ENCODE data around the gene GSTO2. TPM values are rescaled to one million over a fixed set of nuclear protein-coding genes. Genes with fewer than 3 reads are reported as not detected.

Gene GSTO2
- total and polyA plus RNA-seq, 2 of the 13 experiments (the other 11 are each of a cell fraction or from before 2014, with no cell fraction given) = 2.1 to 7.9 TPM

DNA sequence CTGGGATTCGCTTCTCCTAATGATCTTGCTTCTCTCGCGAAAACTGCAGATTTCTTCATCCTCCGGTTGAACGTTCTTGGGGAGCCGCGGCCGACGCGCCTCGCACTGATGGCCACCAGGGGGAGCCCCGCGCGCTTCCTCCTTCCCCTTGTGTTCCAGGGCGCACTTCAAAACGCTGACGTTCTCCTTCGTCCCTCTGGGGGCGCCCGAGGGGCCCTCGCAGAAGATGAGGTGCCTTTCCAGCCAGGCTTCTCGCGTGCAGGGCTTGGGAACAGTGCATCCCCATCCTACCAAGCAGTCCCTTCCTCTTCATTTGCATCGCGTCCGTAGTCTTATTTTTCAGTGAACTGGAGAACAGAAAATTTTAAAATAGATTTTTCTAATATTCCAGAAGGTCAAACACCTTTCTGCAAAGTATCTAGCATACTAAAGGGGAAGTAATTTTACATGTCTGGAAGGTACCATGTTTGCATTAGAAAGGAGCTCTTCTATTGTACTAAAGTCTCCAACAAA lies 22.5 kb downstream of the GSTO2 start:
- DNase-seq (ENCODE audit: low spot score) (peak; percentile 78), FAIRE-seq (peak; percentile 34), ATAC-seq (peak; percentile 82)
- H3K27me3 ChIP-seq (ENCODE audit: control insufficient read depth in 1 of 2, insufficient read depth in 2 of 2, low read length in 2 of 2) = peaks cover 0 to 11% of the 10 kb centered on the region in 2 experiments; a peak in 2 of 5 replicates
- H2AFZ ChIP-seq (ENCODE audit: low read length) = peak overlapping the region; percentile 83
- H3K79me2 ChIP-seq (ENCODE audit: insufficient read depth, low read length) = no peaks in the 10 kb centered on the region
- BruUV-seq (replicated peaks) = no TSS peak
- H3K4me2 ChIP-seq (ENCODE audit: low read depth, low read length) = peak overlapping the region; percentile 86
- H4K20me1 ChIP-seq (ENCODE audit: insufficient read depth, low read length) = no peaks in the 10 kb centered on the region
- no peaks in the 10 kb centered on the region for H3K9me3 ChIP-seq (ENCODE audit: low read length)
- ChIA-PET CTCF (ENCODE audit: low intra/inter-chr PET ratio, low total read pairs) (interaction anchor here (0.8 to 3.4 kb wide), 8 partner anchors 11 to 289 kb away, joined by 4 to 42 read pairs (median 6); partner anchors contain the start of gene CFAP58), POLR2A (no interaction called here)
- peak overlapping the region in 2 of 3 experiments; percentile 15 to 31; a peak in 2 of 6 replicates for H3K4me3 ChIP-seq (replicated peaks in 1 of 3; ENCODE audit: insufficient read depth in 1 of 3, low read depth in 2 of 3, low read length in 3 of 3)
- H3K36me3 ChIP-seq (replicated peaks in 1 of 2; ENCODE audit: control insufficient read depth in 1 of 2, insufficient read depth in 2 of 2, low read length in 2 of 2) = no peaks in the 10 kb centered on the region
- peak overlapping the region; percentile 47; the same call in 1 of the 2 replicates for H3K9ac ChIP-seq (ENCODE audit: insufficient read depth, low read depth, low read length)
- WGBS (ENCODE audit: low lambda C conversion rate) = 0% methylated on average over 5 of the region's 26 CpGs
- intact Hi-C loops (cut with micrococcal nuclease; ENCODE audit: unreplicated experiment) = loop anchor here (1.0 kb wide), 1 partner anchor 59 kb away; no protein-coding TSS in a partner anchor
- in situ Hi-C loops (cut with HindIII; ENCODE audit: extremely low pct_ligation_motif_present, low pct_unique_long_range_greater_than_20kb) = no loop called here
- no peak overlapping the region for H3K27ac ChIP-seq (ENCODE audit: extremely low read length, insufficient read depth, low read length)
- peaks cover 49% of the 10 kb centered on the region for H3K4me1 ChIP-seq (ENCODE audit: insufficient read depth, low read length)
- TF ChIP-seq RAD21 (CRISPR knock-in tag; IDR thresholded peaks at IDR 0.05) (peak; percentile 89), ZEB1 (IDR thresholded peaks at IDR 0.05; ENCODE audit: insufficient replicate concordance, low read depth) (no peak), PHF20 (CRISPR knock-in tag; IDR thresholded peaks at IDR 0.05) (no peak), ARID2 (CRISPR knock-in tag; IDR thresholded peaks at IDR 0.05; ENCODE audit: borderline replicate concordance) (no peak), ZNF101 (CRISPR knock-in tag; IDR thresholded peaks at IDR 0.05; ENCODE audit: borderline replicate concordance, low read depth) (no peak), GFI1 (CRISPR knock-in tag; IDR thresholded peaks at IDR 0.05; ENCODE audit: borderline replicate concordance) (no peak), ZNF431 (CRISPR knock-in tag; IDR thresholded peaks at IDR 0.05; ENCODE audit: borderline replicate concordance, low read depth) (no peak), ZNF562 (CRISPR knock-in tag; IDR thresholded peaks at IDR 0.05; ENCODE audit: borderline replicate concordance) (no peak), KDM5A (IDR thresholded peaks at IDR 0.05; ENCODE audit: borderline replicate concordance, low read length) (no peak), KLF13 (CRISPR knock-in tag; IDR thresholded peaks at IDR 0.05) (no peak), ZSCAN31 (CRISPR knock-in tag; IDR thresholded peaks at IDR 0.05; ENCODE audit: low read depth) (no peak), POLR2AphosphoS2 (IDR thresholded peaks at IDR 0.05; ENCODE audit: low read depth, low read length) (no peak), NR2C2 (CRISPR knock-in tag; IDR thresholded peaks at IDR 0.05; ENCODE audit: borderline replicate concordance) (no peak)
- TF ChIP-seq, protein P1, sequence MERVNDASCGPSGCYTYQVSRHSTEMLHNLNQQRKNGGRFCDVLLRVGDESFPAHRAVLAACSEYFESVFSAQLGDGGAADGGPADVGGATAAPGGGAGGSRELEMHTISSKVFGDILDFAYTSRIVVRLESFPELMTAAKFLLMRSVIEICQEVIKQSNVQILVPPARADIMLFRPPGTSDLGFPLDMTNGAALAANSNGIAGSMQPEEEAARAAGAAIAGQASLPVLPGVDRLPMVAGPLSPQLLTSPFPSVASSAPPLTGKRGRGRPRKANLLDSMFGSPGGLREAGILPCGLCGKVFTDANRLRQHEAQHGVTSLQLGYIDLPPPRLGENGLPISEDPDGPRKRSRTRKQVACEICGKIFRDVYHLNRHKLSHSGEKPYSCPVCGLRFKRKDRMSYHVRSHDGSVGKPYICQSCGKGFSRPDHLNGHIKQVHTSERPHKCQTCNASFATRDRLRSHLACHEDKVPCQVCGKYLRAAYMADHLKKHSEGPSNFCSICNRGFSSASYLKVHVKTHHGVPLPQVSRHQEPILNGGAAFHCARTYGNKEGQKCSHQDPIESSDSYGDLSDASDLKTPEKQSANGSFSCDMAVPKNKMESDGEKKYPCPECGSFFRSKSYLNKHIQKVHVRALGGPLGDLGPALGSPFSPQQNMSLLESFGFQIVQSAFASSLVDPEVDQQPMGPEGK (CRISPR knock-in tag; IDR thresholded peaks at IDR 0.05) = peak; percentile 22; the same call in 1 of the 2 replicates
- TF ChIP-seq, protein P2, sequence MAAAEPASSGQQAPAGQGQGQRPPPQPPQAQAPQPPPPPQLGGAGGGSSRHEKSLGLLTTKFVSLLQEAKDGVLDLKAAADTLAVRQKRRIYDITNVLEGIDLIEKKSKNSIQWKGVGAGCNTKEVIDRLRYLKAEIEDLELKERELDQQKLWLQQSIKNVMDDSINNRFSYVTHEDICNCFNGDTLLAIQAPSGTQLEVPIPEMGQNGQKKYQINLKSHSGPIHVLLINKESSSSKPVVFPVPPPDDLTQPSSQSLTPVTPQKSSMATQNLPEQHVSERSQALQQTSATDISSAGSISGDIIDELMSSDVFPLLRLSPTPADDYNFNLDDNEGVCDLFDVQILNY (CRISPR knock-in tag; conservative IDR thresholded peaks at IDR 0.05) = no peak
- TF ChIP-seq, protein P3, sequence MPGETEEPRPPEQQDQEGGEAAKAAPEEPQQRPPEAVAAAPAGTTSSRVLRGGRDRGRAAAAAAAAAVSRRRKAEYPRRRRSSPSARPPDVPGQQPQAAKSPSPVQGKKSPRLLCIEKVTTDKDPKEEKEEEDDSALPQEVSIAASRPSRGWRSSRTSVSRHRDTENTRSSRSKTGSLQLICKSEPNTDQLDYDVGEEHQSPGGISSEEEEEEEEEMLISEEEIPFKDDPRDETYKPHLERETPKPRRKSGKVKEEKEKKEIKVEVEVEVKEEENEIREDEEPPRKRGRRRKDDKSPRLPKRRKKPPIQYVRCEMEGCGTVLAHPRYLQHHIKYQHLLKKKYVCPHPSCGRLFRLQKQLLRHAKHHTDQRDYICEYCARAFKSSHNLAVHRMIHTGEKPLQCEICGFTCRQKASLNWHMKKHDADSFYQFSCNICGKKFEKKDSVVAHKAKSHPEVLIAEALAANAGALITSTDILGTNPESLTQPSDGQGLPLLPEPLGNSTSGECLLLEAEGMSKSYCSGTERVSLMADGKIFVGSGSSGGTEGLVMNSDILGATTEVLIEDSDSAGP (CRISPR knock-in tag; IDR thresholded peaks at IDR 0.05; ENCODE audit: borderline replicate concordance) = peak; percentile 76; the same call in 1 of the 2 replicates
- TF ChIP-seq, protein P4, sequence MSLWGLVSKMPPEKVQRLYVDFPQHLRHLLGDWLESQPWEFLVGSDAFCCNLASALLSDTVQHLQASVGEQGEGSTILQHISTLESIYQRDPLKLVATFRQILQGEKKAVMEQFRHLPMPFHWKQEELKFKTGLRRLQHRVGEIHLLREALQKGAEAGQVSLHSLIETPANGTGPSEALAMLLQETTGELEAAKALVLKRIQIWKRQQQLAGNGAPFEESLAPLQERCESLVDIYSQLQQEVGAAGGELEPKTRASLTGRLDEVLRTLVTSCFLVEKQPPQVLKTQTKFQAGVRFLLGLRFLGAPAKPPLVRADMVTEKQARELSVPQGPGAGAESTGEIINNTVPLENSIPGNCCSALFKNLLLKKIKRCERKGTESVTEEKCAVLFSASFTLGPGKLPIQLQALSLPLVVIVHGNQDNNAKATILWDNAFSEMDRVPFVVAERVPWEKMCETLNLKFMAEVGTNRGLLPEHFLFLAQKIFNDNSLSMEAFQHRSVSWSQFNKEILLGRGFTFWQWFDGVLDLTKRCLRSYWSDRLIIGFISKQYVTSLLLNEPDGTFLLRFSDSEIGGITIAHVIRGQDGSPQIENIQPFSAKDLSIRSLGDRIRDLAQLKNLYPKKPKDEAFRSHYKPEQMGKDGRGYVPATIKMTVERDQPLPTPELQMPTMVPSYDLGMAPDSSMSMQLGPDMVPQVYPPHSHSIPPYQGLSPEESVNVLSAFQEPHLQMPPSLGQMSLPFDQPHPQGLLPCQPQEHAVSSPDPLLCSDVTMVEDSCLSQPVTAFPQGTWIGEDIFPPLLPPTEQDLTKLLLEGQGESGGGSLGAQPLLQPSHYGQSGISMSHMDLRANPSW (CRISPR knock-in tag; IDR thresholded peaks at IDR 0.05; ENCODE audit: borderline replicate concordance) = no peak

Data from HepG2 (cell line).